Loucy (cell line): ENCODE data around the gene FKBP5.

ENCODE experiments used
- H2AFZ ChIP-seq: fragments of 200-600 bp; sonication (generic); 2 replicates; pipeline ENCODE4 v1.6.0; 2016; ENCODE audit warnings: antibody characterized with exemption, mild to moderate bottlenecking, low read length, moderate library complexity
- H3F3A ChIP-seq: fragments of 200-600 bp; 2 replicates; pipeline ENCODE4 v1.6.0; 2016; ENCODE audit warnings: antibody characterized with exemption, low read depth, mild to moderate bottlenecking
- H3K27me3 ChIP-seq: fragments of 200-600 bp; sonication (generic); 2 replicates; pipeline ENCODE4 v1.6.1; 2014; ENCODE audit warnings: low read length, mild to moderate bottlenecking; ENCODE audit not compliant: insufficient read depth, poor library complexity, severe bottlenecking
- H3K36me3 ChIP-seq: fragments of 200-600 bp; sonication (generic); 2 replicates; pipeline ENCODE4 v1.6.1; 2016; ENCODE audit warnings: low read length; ENCODE audit not compliant: insufficient read depth
- H3K4me1 ChIP-seq: fragments of 200-600 bp; sonication (generic); 2 replicates; pipeline ENCODE4 v1.5.1; 2014; ENCODE audit warnings: low read length, mild to moderate bottlenecking; ENCODE audit not compliant: insufficient read depth, poor library complexity, severe bottlenecking
- H3K4me2 ChIP-seq: fragments of 200-600 bp; sonication (generic); 2 replicates; pipeline ENCODE4 v1.6.0; 2014; ENCODE audit warnings: antibody characterized with exemption, low read length, low read depth, mild to moderate bottlenecking; ENCODE audit not compliant: poor library complexity, severe bottlenecking
- H3K4me3 ChIP-seq: fragments of 200-600 bp; sonication (generic); 2 replicates; pipeline ENCODE4 v1.5.1; 2014; ENCODE audit warnings: low read length, mild to moderate bottlenecking, mixed read lengths; ENCODE audit not compliant: poor library complexity, severe bottlenecking
- H3K79me2 ChIP-seq: fragments of 200-600 bp; sonication (generic); 2 replicates; pipeline ENCODE4 v1.6.1; 2014; ENCODE audit warnings: low read length; ENCODE audit not compliant: insufficient read depth
- H3K9ac ChIP-seq: fragments of 200-600 bp; sonication (generic); 2 replicates; pipeline ENCODE4 v1.6.0; 2014; ENCODE audit warnings: mild to moderate bottlenecking, low read depth, low read length, moderate library complexity; ENCODE audit not compliant: poor library complexity, severe bottlenecking
- H3K9me2 ChIP-seq: fragments of 200-600 bp; sonication (generic); replicated peaks from 2 replicates; pipeline ENCODE4 v1.6.1; 2016; ENCODE audit warnings: low read depth, low read length, mixed read lengths
- H3K9me3 ChIP-seq: fragments of 200-600 bp; sonication (generic); 2 replicates; pipeline ENCODE4 v1.6.1; 2014; ENCODE audit warnings: mild to moderate bottlenecking, antibody characterized with exemption, low read length, low read depth; ENCODE audit not compliant: insufficient read depth
- H4K20me1 ChIP-seq: fragments of 200-600 bp; sonication (generic); 2 replicates; pipeline ENCODE4 v1.6.0; 2014; ENCODE audit warnings: antibody characterized with exemption, low read length, mild to moderate bottlenecking; ENCODE audit not compliant: insufficient read depth, poor library complexity, severe bottlenecking
- CTCF ChIP-seq: fragments of 200-600 bp; sonication (generic); conservative IDR thresholded peaks from 2 replicates; pipeline ENCODE4 v1.5.1; 2014; ENCODE audit warnings: mild to moderate bottlenecking, antibody characterized with exemption, low read length
- EZH2phosphoT487 ChIP-seq: fragments of 200-600 bp; IDR thresholded peaks from 2 replicates; pipeline ENCODE4 v1.6.1; 2018; ENCODE audit warnings: antibody characterized with exemption, mild to moderate bottlenecking, moderate library complexity, borderline replicate concordance

FKBP5 gene

GRCh38 chr6:35731736-35732532, 43.2 kb upstream of the FKBP5 start:
- peaks cover 14% of the 10 kb centered on the region; the same call in 1 of the 2 replicates for H3F3A ChIP-seq
- peaks cover 64% of the 10 kb centered on the region for H3K4me1 ChIP-seq
- no peaks in the 10 kb centered on the region for H3K9me3 ChIP-seq
- H2AFZ ChIP-seq, result peak overlapping the region; percentile 57
- no peaks in the 10 kb centered on the region for H3K27me3 ChIP-seq
- peak overlapping the region; percentile 88 for H3K9ac ChIP-seq
- peak overlapping the region; percentile 80 for H3K4me3 ChIP-seq
- H3K9me2 ChIP-seq, result no peaks in the 10 kb centered on the region
- peaks cover 17% of the 10 kb centered on the region; the same call in 1 of the 2 replicates for H3K79me2 ChIP-seq
- peak; percentile 17; the same call in 1 of the 2 replicates for TF ChIP-seq CTCF
- no peak for TF ChIP-seq EZH2phosphoT487
- H3K36me3 ChIP-seq, result no peaks in the 10 kb centered on the region
- peak overlapping the region; percentile 80 for H3K4me2 ChIP-seq
- H4K20me1 ChIP-seq, result no peaks in the 10 kb centered on the region

GRCh38 chr6:35731414-35731735, 42.7 kb upstream of the FKBP5 start:
- peak overlapping the region; percentile 80 for H3K4me2 ChIP-seq
- no peaks in the 10 kb centered on the region for H3K27me3 ChIP-seq
- H3K36me3 ChIP-seq, result no peaks in the 10 kb centered on the region
- H3K9ac ChIP-seq, result peak overlapping the region; percentile 88
- H3K79me2 ChIP-seq, result peaks cover 20% of the 10 kb centered on the region; the same call in 1 of the 2 replicates
- no peaks in the 10 kb centered on the region for H4K20me1 ChIP-seq
- TF ChIP-seq EZH2phosphoT487, result no peak
- no peak for TF ChIP-seq CTCF
- no peaks in the 10 kb centered on the region for H3K9me2 ChIP-seq
- peak overlapping the region; percentile 57 for H2AFZ ChIP-seq
- H3F3A ChIP-seq, result peaks cover 14% of the 10 kb centered on the region; the same call in 1 of the 2 replicates
- peak overlapping the region; percentile 80 for H3K4me3 ChIP-seq
- H3K4me1 ChIP-seq, result peaks cover 69% of the 10 kb centered on the region
- H3K9me3 ChIP-seq, result no peaks in the 10 kb centered on the region

GRCh38 chr6:35730745-35731413, 42.2 kb upstream of the FKBP5 start:
- TF ChIP-seq CTCF (no peak), EZH2phosphoT487 (no peak)
- Histone ChIP-seq H3K79me2 (peaks cover 21% of the 10 kb centered on the region; the same call in 1 of the 2 replicates), H3K36me3 (no peaks in the 10 kb centered on the region), H3F3A (peaks cover 14% of the 10 kb centered on the region; the same call in 1 of the 2 replicates), H3K9ac (peak overlapping the region; percentile 85), H3K9me2 (no peaks in the 10 kb centered on the region), H3K4me3 (peak overlapping the region; percentile 80), H3K9me3 (no peaks in the 10 kb centered on the region), H3K4me2 (peak overlapping the region; percentile 90), H3K27me3 (no peaks in the 10 kb centered on the region), H3K4me1 (peaks cover 71% of the 10 kb centered on the region), H2AFZ (no peak overlapping the region), H4K20me1 (no peaks in the 10 kb centered on the region)
